Fibroblast of peridontal ligament (primary cell): ENCODE results near the gene OR51G1.
"Not testable (repeated sequence)": the region's sequence is repeated elsewhere in the genome, so short reads cannot be mapped to it uniquely, and the experiment has no call there.

Experiments
- DNase-seq: peaks from one replicate; pipeline ENCODE4 v3.0.0-alpha.2; 2010; ENCODE audit errors: extremely low read depth

The OR51G1 gene

GRCh38 chr11:4924239-4924638 lies at the start of gene OR51G1:
Gene OR51G1 (minus strand): TSS chr11:4924339. CDS start chr11:4924339, 0 bp downstream.
- no peak for DNase-seq

GRCh38 chr11:4962816-4963215 lies 38.7 kb upstream of the OR51G1 start:
- DNase-seq, result peak; percentile 0

- no peak for DNase-seq
Observed at GRCh38 chr11:4960877-4961276, 36.7 kb upstream of the OR51G1 start.

- DNase-seq, result no peak
Observed at GRCh38 chr11:4957396-4957795, 33.3 kb upstream of the OR51G1 start.

- not testable (repeated sequence) for DNase-seq
Observed at GRCh38 chr11:4955613-4956012, 31.5 kb upstream of the OR51G1 start, which contains the start of gene OR51A2. Gene OR51A2 (minus strand): TSS chr11:4955713. CDS start chr11:4955713, 0 bp downstream.

- no peak for DNase-seq
Observed at GRCh38 chr11:4947505-4947904, 23.4 kb upstream of the OR51G1 start, which contains the start of gene OR51A4. Gene OR51A4 (minus strand): TSS chr11:4947605. CDS start chr11:4947100, 505 bp downstream.

GRCh38 chr11:4936745-4937144 lies 12.6 kb upstream of the OR51G1 start:
- DNase-seq, result no peak

- no peak for DNase-seq
Observed at GRCh38 chr11:4932751-4933150, 8.6 kb upstream of the OR51G1 start.

GRCh38 chr11:4926608-4927007 lies 2.5 kb upstream of the OR51G1 start:
- DNase-seq, result peak; percentile 31

GRCh38 chr11:4922304-4922703 lies 1.8 kb downstream of the OR51G1 start:
- no peak for DNase-seq

GRCh38 chr11:4921796-4922195 lies 2.3 kb downstream of the OR51G1 start:
- DNase-seq, result no peak

- DNase-seq, result no peak
Observed at GRCh38 chr11:4919250-4919649, 4.9 kb downstream of the OR51G1 start, which contains the start of gene OR51G2. Gene OR51G2 (minus strand): TSS chr11:4919350. CDS start chr11:4915663, 3,687 bp downstream.

- no peak for DNase-seq
Observed at GRCh38 chr11:4916581-4916980, 7.6 kb downstream of the OR51G1 start.

- no peak for DNase-seq
Observed at GRCh38 chr11:4903484-4903883, 20.7 kb downstream of the OR51G1 start, which contains the start of gene OR51A7. Gene OR51A7 (plus strand): TSS chr11:4903783. CDS start chr11:4907370, 3,587 bp downstream.

- peak; percentile 95 for DNase-seq
Observed at GRCh38 chr11:4891996-4892640, 32.0 kb downstream of the OR51G1 start.

GRCh38 chr11:4890279-4890678 lies 33.9 kb downstream of the OR51G1 start:
- DNase-seq, result no peak

- DNase-seq, result no peak
Observed at GRCh38 chr11:4887591-4887990, 36.5 kb downstream of the OR51G1 start.

- DNase-seq, result no peak
Observed at GRCh38 chr11:4886186-4886585, 38.0 kb downstream of the OR51G1 start.

- DNase-seq, result no peak
Observed at GRCh38 chr11:4884361-4884760, 39.8 kb downstream of the OR51G1 start.

GRCh38 chr11:4882543-4882942 lies 41.6 kb downstream of the OR51G1 start:
- no peak for DNase-seq

GRCh38 chr11:4881860-4882500 lies 42.2 kb downstream of the OR51G1 start, which contains the start of gene OR51T1:
Gene OR51T1 (plus strand): TSS chr11:4881900. CDS start chr11:4881900, 0 bp downstream.
- peak; percentile 34 for DNase-seq

- DNase-seq, result peak; percentile 8
Observed at GRCh38 chr11:4881188-4881587, 43.0 kb downstream of the OR51G1 start.
